ENCODE results near the gene SCNM1. TPM values are rescaled to one million over a fixed set of nuclear protein-coding genes. Genes with fewer than 3 reads are reported as not detected.

Gene SCNM1
- total RNA-seq, 1 donor from 2014 or later = 64.3 TPM

- no peak overlapping the region for H3K27ac Mint-ChIP-seq (ENCODE audit: unreplicated experiment)
- DNase-seq (ENCODE audit: low read depth) = no peak
- H3K4me1 ChIP-seq (ENCODE audit: insufficient read depth, low read length) = peaks cover 9% of the 10 kb centered on the region
- no peak overlapping the region for H3K27ac ChIP-seq (ENCODE audit: low read depth, low read length)
- no peaks in the 10 kb centered on the region for H3K9me3 ChIP-seq (ENCODE audit: insufficient read depth, low read depth, low read length)
- H3K4me2 ChIP-seq (ENCODE audit: low read length) = no peak overlapping the region
- no peak overlapping the region for H3K4me3 ChIP-seq (ENCODE audit: insufficient read depth, low read depth, low read length)
- TF ChIP-seq CTCF (IDR thresholded peaks at IDR 0.05; ENCODE audit: insufficient read depth, low read depth, low read length) (no peak), EZH2 (IDR thresholded peaks at IDR 0.05; ENCODE audit: insufficient read depth, low read length) (no peak)
- H3K27me3 Mint-ChIP-seq (ENCODE audit: low read depth, unreplicated experiment) = peaks cover 39% of the 10 kb centered on the region
- H4K20me1 ChIP-seq (ENCODE audit: insufficient read depth, low read length) = no peaks in the 10 kb centered on the region
- H3K36me3 ChIP-seq (ENCODE audit: insufficient read depth, low read length) = no peaks in the 10 kb centered on the region
- no peak overlapping the region for H3K4me3 Mint-ChIP-seq (ENCODE audit: unreplicated experiment)
- H3K36me3 Mint-ChIP-seq (ENCODE audit: low read depth, unreplicated experiment) = peaks cover 32% of the 10 kb centered on the region
- FAIRE-seq = no peak
- H3K9ac ChIP-seq (ENCODE audit: low read length) = no peak overlapping the region
- no peaks in the 10 kb centered on the region for H3K79me2 ChIP-seq (ENCODE audit: insufficient read depth, low read length)
- H3K9me3 Mint-ChIP-seq (ENCODE audit: unreplicated experiment) = peaks cover 2% of the 10 kb centered on the region
- no peak overlapping the region for H2AFZ ChIP-seq (ENCODE audit: low read depth, low read length)
- no peaks in the 10 kb centered on the region for H3K4me1 Mint-ChIP-seq (ENCODE audit: low read depth, unreplicated experiment)
- H3K27me3 ChIP-seq (ENCODE audit: insufficient read depth, low read length) = peaks cover 2% of the 10 kb centered on the region
Observed at GRCh38 chr1:151134396-151134795, 31.5 kb upstream of the SCNM1 start.

GRCh38 chr1:151134991-151135390 is 31.0 kb upstream of the SCNM1 start:
- no peak for DNase-seq (ENCODE audit: low read depth)

More at GRCh38 chr1:151134991-151135390, 31.0 kb upstream of the SCNM1 start:
- H3K27ac Mint-ChIP-seq (ENCODE audit: unreplicated experiment) = no peak overlapping the region
- Histone ChIP-seq H3K27me3 (ENCODE audit: insufficient read depth, low read length) (peaks cover 2% of the 10 kb centered on the region), H3K27ac (ENCODE audit: low read depth, low read length) (no peak overlapping the region), H3K36me3 (ENCODE audit: insufficient read depth, low read length) (no peaks in the 10 kb centered on the region), H3K9me3 (ENCODE audit: insufficient read depth, low read depth, low read length) (no peaks in the 10 kb centered on the region), H3K4me3 (ENCODE audit: insufficient read depth, low read depth, low read length) (no peak overlapping the region), H4K20me1 (ENCODE audit: insufficient read depth, low read length) (no peaks in the 10 kb centered on the region), H3K4me2 (ENCODE audit: low read length) (no peak overlapping the region), H3K9ac (ENCODE audit: low read length) (no peak overlapping the region), H3K79me2 (ENCODE audit: insufficient read depth, low read length) (no peaks in the 10 kb centered on the region), H3K4me1 (ENCODE audit: insufficient read depth, low read length) (peaks cover 9% of the 10 kb centered on the region), H2AFZ (ENCODE audit: low read depth, low read length) (no peak overlapping the region)
- H3K27me3 Mint-ChIP-seq (ENCODE audit: low read depth, unreplicated experiment) = peaks cover 44% of the 10 kb centered on the region
- H3K4me1 Mint-ChIP-seq (ENCODE audit: low read depth, unreplicated experiment) = no peaks in the 10 kb centered on the region
- no peak for FAIRE-seq
- no peak overlapping the region for H3K4me3 Mint-ChIP-seq (ENCODE audit: unreplicated experiment)
- peaks cover 35% of the 10 kb centered on the region for H3K36me3 Mint-ChIP-seq (ENCODE audit: low read depth, unreplicated experiment)
- peaks cover 2% of the 10 kb centered on the region for H3K9me3 Mint-ChIP-seq (ENCODE audit: unreplicated experiment)
- TF ChIP-seq EZH2 (IDR thresholded peaks at IDR 0.05; ENCODE audit: insufficient read depth, low read length) (no peak), CTCF (IDR thresholded peaks at IDR 0.05; ENCODE audit: insufficient read depth, low read depth, low read length) (no peak)
